ENCODE data around the gene ZDHHC11. TPM values are rescaled to one million over a fixed set of nuclear protein-coding genes. Genes with fewer than 3 reads are reported as not detected.

ZDHHC11 gene
- total RNA-seq, 1 donor from 2014 or later: 73.0 TPM

GRCh38 chr5:859391-859790 is 8.6 kb upstream of the ZDHHC11 start:
- Mint-ChIP-seq H3K36me3 (ENCODE audit: unreplicated experiment) (no peaks in the 10 kb centered on the region), H3K9me3 (ENCODE audit: unreplicated experiment) (peaks cover 5% of the 10 kb centered on the region), H3K27ac (ENCODE audit: unreplicated experiment) (no peak overlapping the region), H3K4me3 (ENCODE audit: unreplicated experiment) (no peak overlapping the region), H3K27me3 (ENCODE audit: unreplicated experiment) (peaks cover 5% of the 10 kb centered on the region), H3K4me1 (ENCODE audit: low read depth, unreplicated experiment) (peaks cover 3% of the 10 kb centered on the region)
- TF ChIP-seq CTCF (IDR thresholded peaks at IDR 0.05; ENCODE audit: partially characterized antibody, unreplicated experiment): no peak
- DNase-seq: no peak

DNA sequence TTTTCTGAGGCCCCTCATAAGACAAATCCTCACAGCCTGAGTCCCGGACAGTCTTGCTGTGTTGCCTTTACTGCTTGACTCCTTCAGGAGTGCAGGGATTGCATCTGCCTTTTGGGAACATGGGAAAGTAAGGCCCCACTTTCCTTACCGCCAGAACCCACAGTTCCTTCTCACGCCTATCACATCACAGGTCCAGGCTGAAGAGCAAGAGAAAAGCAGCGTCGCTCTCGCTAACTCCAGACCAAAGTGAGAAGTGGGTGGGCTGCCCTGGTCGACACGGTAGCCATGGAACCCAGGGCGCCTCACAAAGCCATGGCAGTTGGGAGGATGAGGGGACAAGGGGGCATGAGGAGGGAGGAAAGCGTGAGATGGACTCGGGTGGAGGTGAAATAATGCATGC is 7.9 kb upstream of the ZDHHC11 start:
- Mint-ChIP-seq H3K27ac (ENCODE audit: unreplicated experiment) (no peak overlapping the region), H3K36me3 (ENCODE audit: unreplicated experiment) (no peaks in the 10 kb centered on the region)

GRCh38 chr5:856531-857425 is 6.0 kb upstream of the ZDHHC11 start:
- DNase-seq: no peak
- H3K4me1 Mint-ChIP-seq (ENCODE audit: low read depth, unreplicated experiment): no peaks in the 10 kb centered on the region
- TF ChIP-seq CTCF (IDR thresholded peaks at IDR 0.05; ENCODE audit: partially characterized antibody, unreplicated experiment): no peak
- H3K4me3 Mint-ChIP-seq (ENCODE audit: unreplicated experiment): no peak overlapping the region
- no peaks in the 10 kb centered on the region for H3K36me3 Mint-ChIP-seq (ENCODE audit: unreplicated experiment)
- H3K9me3 Mint-ChIP-seq (ENCODE audit: unreplicated experiment): peaks cover 11% of the 10 kb centered on the region
- H3K27ac Mint-ChIP-seq (ENCODE audit: unreplicated experiment): no peak overlapping the region
- H3K27me3 Mint-ChIP-seq (ENCODE audit: unreplicated experiment): peaks cover 10% of the 10 kb centered on the region

More for the DNA sequence above, 7.9 kb upstream of the ZDHHC11 start:
- Mint-ChIP-seq H3K4me3 (ENCODE audit: unreplicated experiment) (no peak overlapping the region), H3K9me3 (ENCODE audit: unreplicated experiment) (peaks cover 6% of the 10 kb centered on the region), H3K4me1 (ENCODE audit: low read depth, unreplicated experiment) (peaks cover 3% of the 10 kb centered on the region), H3K27me3 (ENCODE audit: unreplicated experiment) (peaks cover 5% of the 10 kb centered on the region)
- no peak for DNase-seq
- TF ChIP-seq CTCF (IDR thresholded peaks at IDR 0.05; ENCODE audit: partially characterized antibody, unreplicated experiment): no peak

GRCh38 chr5:855771-856530 is 5.2 kb upstream of the ZDHHC11 start:
- peak; percentile 33 for DNase-seq
- Mint-ChIP-seq H3K36me3 (ENCODE audit: unreplicated experiment) (no peaks in the 10 kb centered on the region), H3K4me3 (ENCODE audit: unreplicated experiment) (no peak overlapping the region), H3K9me3 (ENCODE audit: unreplicated experiment) (peaks cover 13% of the 10 kb centered on the region), H3K27ac (ENCODE audit: unreplicated experiment) (no peak overlapping the region), H3K4me1 (ENCODE audit: low read depth, unreplicated experiment) (no peaks in the 10 kb centered on the region), H3K27me3 (ENCODE audit: unreplicated experiment) (peaks cover 13% of the 10 kb centered on the region)
- TF ChIP-seq CTCF (IDR thresholded peaks at IDR 0.05; ENCODE audit: partially characterized antibody, unreplicated experiment): no peak

Data from glutamatergic neuron (in vitro differentiated cells).